A673 (cell line): ENCODE results near the gene AGAP1. TPM values are rescaled to one million over a fixed set of nuclear protein-coding genes. Genes with fewer than 3 reads are reported as not detected.

Source experiments
- BruUV-seq: library from RNA; stranded (reverse); fragments of 400-500 nt; replicated peaks from 2 replicates; lab custom pipeline; 2021; lab: Mats Ljungman, UMichigan
- CTCF ChIA-PET: fragments of 300-600 bp; sonication (Branson Sonifier 250); formaldehyde crosslinking; loops from one replicate; lab custom pipeline; 2022; ENCODE audit warnings: antibody characterized with exemption; lab: Charles Lee
- POLR2A ChIA-PET: fragments of 300-600 bp; sonication (Branson Sonifier 250); formaldehyde crosslinking; loops from one replicate; lab custom pipeline; 2022; ENCODE audit warnings: antibody characterized with exemption; ENCODE audit not compliant: low non-redundant PET; lab: Charles Lee
- DNase-seq: peaks from one replicate; pipeline ENCODE4 v3.0.0-alpha.2; 2015; ENCODE audit warnings: low spot score
- H3K27ac ChIP-seq: fragments of 200-600 bp; sonication (generic); 2 replicates; pipeline ENCODE4 v1.5.1; 2016; ENCODE audit warnings: mixed run types, low read depth, mild to moderate bottlenecking, mixed read lengths, antibody characterized with exemption, low read length; ENCODE audit not compliant: poor library complexity, severe bottlenecking
- H3K27me3 ChIP-seq: fragments of 200-600 bp; sonication (generic); replicated peaks from 2 replicates; pipeline ENCODE4 v1.6.1; 2017; ENCODE audit warnings: mixed run types, low read depth, mild to moderate bottlenecking, mixed read lengths, antibody characterized with exemption, low read length; ENCODE audit not compliant: insufficient read depth, poor library complexity
- H3K36me3 ChIP-seq: fragments of 200-600 bp; sonication (generic); 2 replicates; pipeline ENCODE4 v1.6.1; 2016; ENCODE audit warnings: mixed run types, mild to moderate bottlenecking, mixed read lengths, antibody characterized with exemption, low read length; ENCODE audit not compliant: insufficient read depth, poor library complexity, severe bottlenecking
- H3K4me1 ChIP-seq: fragments of 200-600 bp; sonication (generic); 2 replicates; pipeline ENCODE4 v1.6.1; 2017; ENCODE audit warnings: mixed run types, mild to moderate bottlenecking, mixed read lengths, antibody characterized with exemption, low read length; ENCODE audit not compliant: insufficient read depth, poor library complexity, severe bottlenecking
- H3K4me3 ChIP-seq: fragments of 200-600 bp; sonication (generic); 2 replicates; pipeline ENCODE4 v1.5.1; 2016; ENCODE audit warnings: low read depth, mixed run types, mild to moderate bottlenecking, mixed read lengths, low read length; ENCODE audit not compliant: poor library complexity, severe bottlenecking
- H3K9me3 ChIP-seq: fragments of 200-600 bp; sonication (generic); 2 replicates; pipeline ENCODE4 v1.6.1; 2016; ENCODE audit warnings: mixed run types, low read depth, mild to moderate bottlenecking, mixed read lengths, antibody characterized with exemption, low read length; ENCODE audit not compliant: poor library complexity, severe bottlenecking
- CTCF ChIP-seq: fragments of 300-800, 200-600 bp; sonication (generic); conservative IDR thresholded peaks from 2 replicates; pipeline ENCODE4 v1.5.1; 2017; ENCODE audit warnings: low read depth, mild to moderate bottlenecking, antibody characterized with exemption, low read length, moderate library complexity, mixed read lengths
- EZH2 ChIP-seq: fragments of 200-600 bp; sonication (generic); IDR thresholded peaks from 2 replicates; pipeline ENCODE4 v1.6.1; 2017; ENCODE audit warnings: borderline replicate concordance, low read depth, mild to moderate bottlenecking, mixed read lengths, antibody characterized with exemption, low read length; ENCODE audit not compliant: poor library complexity, severe bottlenecking
- intact Hi-C: fragments of 100-400 bp; cut with micrococcal nuclease; formaldehyde crosslinking; loops from one replicate; pipeline ENCODE4 v1.10.0; 2022; ENCODE audit not compliant: unreplicated experiment
- total RNA-seq: library from RNA; stranded (reverse); gene quantifications from 2 replicates; pipeline ENCODE4 v1.2.3, GENCODE V29; 2021

AGAP1 gene
- total RNA-seq, 1 experiment from 2014 or later: 25.3 TPM

DNA sequence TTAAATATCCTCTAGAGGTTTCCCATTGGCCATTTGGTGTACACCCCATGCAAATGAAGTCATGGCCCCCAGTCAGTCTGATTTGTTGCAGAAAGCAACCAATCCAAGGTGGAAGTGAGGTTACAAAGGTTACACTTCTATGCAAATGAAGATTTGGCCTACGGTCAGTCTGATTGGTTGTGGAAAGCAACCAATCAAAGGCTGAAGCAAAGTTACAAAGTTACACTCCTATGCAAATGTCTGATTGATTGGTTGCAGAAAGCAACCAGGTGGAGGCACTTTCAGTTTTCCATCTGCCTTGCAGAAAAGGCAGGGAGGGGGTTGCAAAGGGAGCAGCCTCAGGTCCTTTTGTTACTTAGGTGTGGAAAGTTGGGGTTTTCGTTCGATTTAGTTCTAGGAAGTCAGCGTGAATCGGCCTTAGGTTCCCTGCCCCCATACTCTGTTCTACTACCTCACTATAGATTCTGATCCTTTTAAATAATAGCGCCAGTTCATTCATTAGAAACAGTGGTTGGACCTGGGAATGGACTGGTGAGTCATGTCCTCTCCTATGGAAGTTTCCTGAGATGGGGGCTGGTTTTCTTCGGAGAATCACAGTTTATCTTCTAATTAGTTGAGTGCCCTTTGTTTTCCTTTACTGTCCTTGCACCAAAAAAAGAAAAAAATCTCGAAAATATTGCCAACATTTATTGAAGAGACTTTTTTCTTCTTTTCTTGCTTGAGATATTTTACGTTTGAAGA, 279.5 kb downstream of the AGAP1 start:
- TF ChIP-seq CTCF (no peak), EZH2 (no peak)
- no TSS peak for BruUV-seq
- Histone ChIP-seq H3K4me3 (no peak overlapping the region), H3K9me3 (no peaks in the 10 kb centered on the region), H3K27ac (no peak overlapping the region), H3K27me3 (no peaks in the 10 kb centered on the region), H3K36me3 (no peaks in the 10 kb centered on the region), H3K4me1 (no peaks in the 10 kb centered on the region)
- no peak for DNase-seq
- ChIA-PET CTCF (interaction anchor here (0.5 kb wide), 1 partner anchor 127 kb away, joined by 5 read pairs; no protein-coding TSS in a partner anchor), POLR2A (no interaction called here)
- intact Hi-C loops: no loop called here

DNA sequence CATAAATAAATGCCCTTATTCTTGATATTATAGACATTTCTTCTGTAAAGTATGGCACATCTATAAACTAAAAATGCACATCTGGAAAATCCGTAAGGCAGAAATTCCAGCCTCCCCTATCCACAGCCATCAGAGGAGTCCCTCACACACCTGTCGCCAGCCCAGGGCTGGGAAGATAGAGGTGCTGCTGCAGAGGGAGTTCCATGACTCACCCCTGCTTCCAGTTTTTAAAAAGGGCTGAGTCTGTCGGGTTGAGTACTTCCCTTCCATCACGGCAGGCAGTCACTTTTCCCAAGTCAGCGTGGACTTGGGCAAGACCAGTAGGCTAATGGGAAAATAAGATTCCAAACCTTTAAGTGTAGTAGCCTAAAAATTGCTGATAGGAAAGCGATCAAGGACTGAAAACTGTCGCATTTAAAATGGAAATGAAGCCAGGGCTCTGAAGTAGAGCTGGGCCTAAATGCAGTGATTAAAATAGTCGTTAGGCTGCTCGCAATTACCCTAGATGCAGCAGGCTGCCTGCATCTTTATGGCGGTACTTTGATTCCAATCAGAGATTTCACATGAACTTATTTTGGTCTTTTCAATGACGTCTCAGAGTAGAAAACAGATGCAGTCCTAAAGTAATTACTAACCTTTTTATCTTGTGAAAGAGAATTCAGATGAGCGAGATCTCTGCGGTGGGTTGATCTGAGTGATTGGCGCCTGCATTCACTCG, 280.5 kb downstream of the AGAP1 start:
- POLR2A ChIA-PET: no interaction called here
- no TSS peak for BruUV-seq
- Histone ChIP-seq H3K27me3 (no peaks in the 10 kb centered on the region), H3K4me1 (no peaks in the 10 kb centered on the region), H3K9me3 (no peaks in the 10 kb centered on the region), H3K27ac (no peak overlapping the region), H3K36me3 (no peaks in the 10 kb centered on the region), H3K4me3 (no peak overlapping the region)
- intact Hi-C loops: no loop called here
- CTCF ChIA-PET: interaction anchor here (1.6 kb wide), 1 partner anchor 403 kb away, joined by 4 read pairs; no protein-coding TSS in a partner anchor
- no peak for DNase-seq
- TF ChIP-seq CTCF: no peak

- ChIA-PET CTCF (interaction anchor here (2.1 kb wide), 1 partner anchor 404 kb away, joined by 6 read pairs; no protein-coding TSS in a partner anchor), POLR2A (interaction anchor here (0.6 kb wide), 1 partner anchor 420 kb away, joined by 12 read pairs; no protein-coding TSS in a partner anchor)
- BruUV-seq: no TSS peak
- no peak overlapping the region for H3K27ac ChIP-seq
- no peaks in the 10 kb centered on the region for H3K27me3 ChIP-seq
- no peak for DNase-seq
- H3K9me3 ChIP-seq: no peaks in the 10 kb centered on the region
- no peaks in the 10 kb centered on the region for H3K36me3 ChIP-seq
- intact Hi-C loops: loop anchor here (5.0 kb wide), 1 partner anchor 1296 kb away; no protein-coding TSS in a partner anchor
- TF ChIP-seq CTCF (no peak), EZH2 (no peak)
- no peak overlapping the region for H3K4me3 ChIP-seq
- H3K4me1 ChIP-seq: no peaks in the 10 kb centered on the region
These were observed 282.7 kb downstream of the AGAP1 start for GRCh38 chr2:235776531-235776930.
